Measurements from ENCODE around the gene MAGEB3. TPM values are rescaled to one million over a fixed set of nuclear protein-coding genes. Genes with fewer than 3 reads are reported as not detected.

Gene MAGEB3
- total and polyA plus RNA-seq, 7 donors, result not detected

DNA sequence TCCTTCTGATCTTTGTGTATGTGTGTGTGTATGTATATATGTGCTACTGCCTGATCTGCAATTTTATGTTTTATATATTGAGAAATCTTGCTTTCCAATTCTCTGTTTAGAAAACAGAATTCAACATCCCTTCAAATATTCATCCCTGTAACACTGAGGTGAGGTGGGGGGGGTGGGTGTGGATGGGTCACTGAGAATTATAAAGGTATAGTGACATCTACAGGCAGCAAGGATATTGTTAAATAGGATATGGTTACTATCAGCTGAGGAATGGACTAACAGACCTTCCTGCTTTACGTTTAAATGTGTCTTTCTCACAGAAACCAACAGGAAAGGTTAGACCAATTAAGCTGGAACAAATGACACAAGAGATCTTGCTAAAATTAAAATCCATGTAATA is 34.1 kb upstream of the MAGEB3 start:
- no peak overlapping the region for H3K27ac ChIP-seq
- no peaks in the 10 kb centered on the region for H3K36me3 ChIP-seq (ENCODE audit: insufficient read depth in 1 of 2, low read depth in 1 of 2)
- DNase-seq (no peak), ATAC-seq (no peak)
- peaks cover 0 to 7% (median 0%) of the 10 kb centered on the region in 3 donors for H3K27me3 ChIP-seq (ENCODE audit: insufficient read depth in 3 of 3, low read length in 2 of 3)
- H3K9me3 ChIP-seq, result no peaks in the 10 kb centered on the region
- intact Hi-C loops (cut with DNase I), result no loop called here
- H3K4me1 ChIP-seq, result no peaks in the 10 kb centered on the region
- WGBS, 3 donors, result 7 to 22% (median 14%) methylated on average over 1 of the region's 1 CpG
- TF ChIP-seq, protein P1, sequence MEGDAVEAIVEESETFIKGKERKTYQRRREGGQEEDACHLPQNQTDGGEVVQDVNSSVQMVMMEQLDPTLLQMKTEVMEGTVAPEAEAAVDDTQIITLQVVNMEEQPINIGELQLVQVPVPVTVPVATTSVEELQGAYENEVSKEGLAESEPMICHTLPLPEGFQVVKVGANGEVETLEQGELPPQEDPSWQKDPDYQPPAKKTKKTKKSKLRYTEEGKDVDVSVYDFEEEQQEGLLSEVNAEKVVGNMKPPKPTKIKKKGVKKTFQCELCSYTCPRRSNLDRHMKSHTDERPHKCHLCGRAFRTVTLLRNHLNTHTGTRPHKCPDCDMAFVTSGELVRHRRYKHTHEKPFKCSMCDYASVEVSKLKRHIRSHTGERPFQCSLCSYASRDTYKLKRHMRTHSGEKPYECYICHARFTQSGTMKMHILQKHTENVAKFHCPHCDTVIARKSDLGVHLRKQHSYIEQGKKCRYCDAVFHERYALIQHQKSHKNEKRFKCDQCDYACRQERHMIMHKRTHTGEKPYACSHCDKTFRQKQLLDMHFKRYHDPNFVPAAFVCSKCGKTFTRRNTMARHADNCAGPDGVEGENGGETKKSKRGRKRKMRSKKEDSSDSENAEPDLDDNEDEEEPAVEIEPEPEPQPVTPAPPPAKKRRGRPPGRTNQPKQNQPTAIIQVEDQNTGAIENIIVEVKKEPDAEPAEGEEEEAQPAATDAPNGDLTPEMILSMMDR (IDR thresholded peaks at IDR 0.05), result no peak
- H3K4me3 ChIP-seq, result no peak overlapping the region

DNA sequence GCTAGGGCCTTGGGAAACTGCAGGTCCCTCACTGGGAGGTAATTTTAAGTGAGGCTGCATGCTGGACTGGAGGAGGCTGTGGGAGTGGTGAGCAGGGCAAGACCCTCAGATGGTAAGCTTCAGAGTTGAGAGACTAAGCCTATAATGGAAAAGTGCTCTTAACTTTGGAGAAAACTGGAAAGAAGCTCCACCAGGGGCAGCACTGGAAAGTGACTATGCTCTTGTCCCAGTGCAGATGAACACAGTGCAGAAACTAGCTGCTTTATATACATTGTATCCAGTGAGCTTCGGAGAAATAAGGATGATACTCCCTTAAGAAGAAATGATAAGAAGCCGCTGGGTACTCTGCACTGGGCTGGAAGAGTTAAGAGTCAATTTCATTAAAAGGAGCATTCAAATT is 18.3 kb upstream of the MAGEB3 start:
- TF ChIP-seq, protein P1 (IDR thresholded peaks at IDR 0.05), result no peak
- intact Hi-C loops (cut with DNase I), result no loop called here
- WGBS, 3 donors, result 81 to 94% (median 81%) methylated on average over 2 of the region's 2 CpGs

DNA sequence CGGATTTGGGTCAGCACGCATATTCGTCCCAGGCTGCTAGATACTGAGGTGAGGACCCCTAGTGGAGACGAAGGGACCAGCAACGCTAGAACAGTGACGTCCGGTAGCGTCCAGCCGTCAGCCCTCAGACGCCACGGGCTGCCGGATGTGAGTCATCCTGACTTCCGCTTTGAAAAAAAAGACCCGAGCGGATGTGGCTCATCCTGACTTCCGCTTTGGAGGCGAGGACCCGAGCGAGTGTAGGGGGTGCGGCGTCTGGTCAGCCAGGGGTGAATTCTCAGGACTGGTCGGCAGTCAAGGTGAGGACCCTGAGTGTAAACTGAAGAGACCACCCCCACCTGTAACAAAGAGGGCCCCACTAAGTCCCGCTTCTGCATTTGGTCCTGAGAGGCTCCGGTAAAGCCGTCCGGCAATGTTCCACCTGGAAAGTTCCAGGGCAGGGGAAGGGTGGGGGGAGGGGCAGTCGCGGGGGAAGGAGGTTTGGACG is 15.1 kb upstream of the MAGEB3 start, which contains the start of gene MAGEB2:
TSS of gene MAGEB2 (plus strand) at position 207 of the 487 bp plus-strand sequence. CDS start 3,018 bp downstream, outside the sequence.
- no peak within 1 kb of the TSS for H3K27ac ChIP-seq
- WGBS, 3 donors, result 79 to 98% (median 96%) methylated on average over 28 to 29 of the region's 29 CpGs
- intact Hi-C loops (cut with DNase I), result no loop called here
- H3K27me3 ChIP-seq (ENCODE audit: insufficient read depth in 3 of 3, low read length in 2 of 3), result peaks cover 0 to 6% (median 0%) of the 10 kb centered on the region in 3 donors
- ATAC-seq (no peak), DNase-seq (no peak)
- H3K36me3 ChIP-seq (ENCODE audit: insufficient read depth in 1 of 2, low read depth in 1 of 2), result no peaks in the 10 kb centered on the region
- H3K4me1 ChIP-seq, result no peaks in the 10 kb centered on the region
- TF ChIP-seq, protein P1 (IDR thresholded peaks at IDR 0.05), result no peak
- no peaks in the 10 kb centered on the region for H3K9me3 ChIP-seq
- no peak within 1 kb of the TSS for H3K4me3 ChIP-seq

More for the DNA sequence above, 18.3 kb upstream of the MAGEB3 start:
- Histone ChIP-seq H3K27me3 (ENCODE audit: insufficient read depth in 3 of 3, low read length in 2 of 3) (peaks cover 0 to 6% (median 0%) of the 10 kb centered on the region in 3 donors), H3K4me1 (no peaks in the 10 kb centered on the region), H3K27ac (no peak overlapping the region), H3K9me3 (no peaks in the 10 kb centered on the region), H3K36me3 (ENCODE audit: insufficient read depth in 1 of 2, low read depth in 1 of 2) (no peaks in the 10 kb centered on the region), H3K4me3 (no peak overlapping the region)
- no peak for ATAC-seq
- DNase-seq, result no peak

DNA sequence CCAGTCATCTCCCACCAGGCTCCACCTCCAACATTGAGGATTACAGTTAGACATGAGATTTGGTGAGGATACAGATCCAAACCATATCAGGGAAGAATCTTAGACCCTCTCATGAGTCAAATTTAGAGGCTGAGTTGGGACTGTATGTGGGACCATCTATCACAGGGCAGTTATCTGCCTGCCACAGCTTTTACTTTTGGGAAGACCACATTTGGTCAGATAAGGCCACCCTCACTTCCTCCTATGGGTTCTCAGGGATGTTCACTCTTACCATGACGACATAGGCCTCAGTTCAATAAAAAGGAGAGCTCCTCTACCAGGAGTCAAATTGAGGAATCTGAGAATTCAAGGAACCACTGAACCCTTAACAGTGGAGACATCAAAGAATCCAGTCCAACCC is 13.0 kb upstream of the MAGEB3 start:
- TF ChIP-seq, protein P1 (IDR thresholded peaks at IDR 0.05), result no peak
- H3K9me3 ChIP-seq, result no peaks in the 10 kb centered on the region
- no peaks in the 10 kb centered on the region for H3K27me3 ChIP-seq (ENCODE audit: insufficient read depth in 3 of 3, low read length in 2 of 3)
- H3K4me3 ChIP-seq, result no peak overlapping the region
- H3K36me3 ChIP-seq (ENCODE audit: insufficient read depth in 1 of 2, low read depth in 1 of 2), result no peaks in the 10 kb centered on the region
- 57 to 84% (median 63%) methylated on average over 1 of the region's 1 CpG for WGBS, 3 donors
- no peaks in the 10 kb centered on the region for H3K4me1 ChIP-seq
- intact Hi-C loops (cut with DNase I), result no loop called here
- no peak overlapping the region for H3K27ac ChIP-seq
- DNase-seq (no peak), ATAC-seq (no peak)

DNA sequence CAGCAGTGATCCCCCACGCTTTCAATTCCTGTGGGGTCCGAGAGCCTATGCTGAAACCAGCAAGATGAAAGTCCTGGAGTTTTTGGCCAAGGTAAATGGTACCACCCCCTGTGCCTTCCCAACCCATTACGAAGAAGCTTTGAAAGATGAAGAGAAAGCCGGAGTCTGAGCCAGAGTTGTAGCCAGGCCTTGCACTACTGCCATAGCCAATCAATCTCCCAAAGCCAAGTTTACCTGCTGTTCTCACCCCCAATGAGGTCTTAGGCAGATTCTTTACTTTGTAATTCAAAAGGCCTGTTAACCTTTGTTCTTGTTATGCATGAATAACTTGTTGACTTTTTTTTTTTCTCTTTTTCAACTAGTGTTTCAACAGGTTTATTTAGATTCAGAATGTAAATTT is 11.1 kb upstream of the MAGEB3 start:
- H3K36me3 ChIP-seq (ENCODE audit: insufficient read depth in 1 of 2, low read depth in 1 of 2), result no peaks in the 10 kb centered on the region
- no peaks in the 10 kb centered on the region for H3K9me3 ChIP-seq
- H3K4me3 ChIP-seq, result no peak overlapping the region
- H3K27me3 ChIP-seq (ENCODE audit: insufficient read depth in 3 of 3, low read length in 2 of 3), result no peaks in the 10 kb centered on the region
- no peak for ATAC-seq
- DNase-seq, result no peak
- TF ChIP-seq, protein P1 (IDR thresholded peaks at IDR 0.05), result no peak
- H3K4me1 ChIP-seq, result no peaks in the 10 kb centered on the region
- H3K27ac ChIP-seq, result no peak overlapping the region
- 70 to 82% (median 82%) methylated on average over 4 of the region's 4 CpGs for WGBS, 3 donors
- intact Hi-C loops (cut with DNase I), result no loop called here

Data from psoas muscle (tissue), 8 donors.